ENCODE data around the gene FARP2.

The FARP2 gene

GRCh38 chr2:241325257-241325656 lies 30.8 kb upstream of the FARP2 start:
- peaks cover 10 to 23% of the 10 kb centered on the region in 2 donors for H3K4me1 ChIP-seq (ENCODE audit: control insufficient read depth in 1 of 2, insufficient read depth in 2 of 2, low read length in 2 of 2)
- H3K9me3 ChIP-seq (ENCODE audit: control insufficient read depth in 1 of 2, low read length in 2 of 2): no peaks in the 10 kb centered on the region
- H3K4me3 ChIP-seq (ENCODE audit: low read depth in 1 of 2, low read length in 2 of 2): no peak overlapping the region
- H3K36me3 ChIP-seq (ENCODE audit: control insufficient read depth in 1 of 2, insufficient read depth in 2 of 2, low read length in 2 of 2): peaks cover 13 to 41% of the 10 kb centered on the region in 2 donors
- no peak overlapping the region for H3K9ac ChIP-seq (ENCODE audit: low read depth in 1 of 2, low read length in 2 of 2)
- no peaks in the 10 kb centered on the region for H3K27me3 ChIP-seq (ENCODE audit: control insufficient read depth in 1 of 2, insufficient read depth in 2 of 2, low read length in 2 of 2)
- no peak overlapping the region for H3K27ac ChIP-seq (ENCODE audit: low read depth, low read length)

DNA sequence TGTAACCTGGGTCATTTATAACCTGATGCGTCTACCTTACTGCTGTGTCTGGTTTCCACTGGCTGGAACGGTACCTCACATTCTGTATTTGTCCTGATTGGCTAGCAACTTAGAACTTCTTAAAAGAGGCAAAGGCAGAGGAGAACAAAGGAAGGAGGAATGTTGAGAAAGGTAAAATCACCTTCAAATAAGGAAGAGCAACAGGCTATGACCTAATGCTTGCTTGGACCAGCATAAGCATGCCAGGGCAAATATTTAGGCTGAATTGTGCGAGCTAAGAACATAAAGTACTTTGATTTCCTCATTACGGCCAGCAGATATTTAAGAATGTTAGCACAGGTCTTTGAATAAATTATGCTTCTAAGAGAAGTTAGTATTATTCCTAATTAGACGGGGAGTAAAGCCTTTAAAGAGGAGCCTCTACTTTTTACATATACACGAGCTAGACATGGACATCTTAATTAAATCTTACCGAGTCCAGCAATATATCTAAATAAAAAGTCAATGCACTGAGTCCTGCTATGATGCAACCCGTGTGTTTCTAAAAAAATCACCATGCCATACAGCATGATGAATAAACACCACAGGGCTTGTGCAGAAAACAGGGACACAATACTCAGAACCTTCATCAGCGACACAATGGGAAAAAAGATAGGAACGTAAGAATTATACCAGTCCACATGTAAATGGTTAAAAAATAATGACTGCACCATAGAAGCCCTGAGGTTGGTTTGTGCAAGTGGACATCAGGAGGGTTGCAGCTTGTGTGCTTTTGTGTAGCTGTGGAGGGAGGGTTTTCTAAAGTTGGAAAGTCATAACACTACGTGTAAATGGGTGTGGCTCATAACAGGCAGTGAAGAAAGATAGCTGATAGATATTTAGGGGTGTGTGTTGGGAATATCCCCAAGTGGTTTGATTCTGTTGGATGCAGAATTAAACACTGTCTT lies 26.1 kb upstream of the FARP2 start:
- H3K36me3 ChIP-seq (ENCODE audit: control insufficient read depth in 1 of 2, insufficient read depth in 2 of 2, low read length in 2 of 2): peaks cover 9 to 58% of the 10 kb centered on the region in 2 donors
- H3K4me3 ChIP-seq (ENCODE audit: low read depth in 1 of 2, low read length in 2 of 2): no peak overlapping the region
- no peak overlapping the region for H3K27ac ChIP-seq (ENCODE audit: low read depth, low read length)
- H3K27me3 ChIP-seq (ENCODE audit: control insufficient read depth in 1 of 2, insufficient read depth in 2 of 2, low read length in 2 of 2): no peaks in the 10 kb centered on the region
- H3K9ac ChIP-seq (ENCODE audit: low read depth in 1 of 2, low read length in 2 of 2): no peak overlapping the region
- no peaks in the 10 kb centered on the region for H3K4me1 ChIP-seq (ENCODE audit: control insufficient read depth in 1 of 2, insufficient read depth in 2 of 2, low read length in 2 of 2)
- no peaks in the 10 kb centered on the region for H3K9me3 ChIP-seq (ENCODE audit: control insufficient read depth in 1 of 2, low read length in 2 of 2)

- Histone ChIP-seq H3K27ac (ENCODE audit: low read depth, low read length) (no peak overlapping the region), H3K27me3 (ENCODE audit: control insufficient read depth in 1 of 2, insufficient read depth in 2 of 2, low read length in 2 of 2) (no peaks in the 10 kb centered on the region), H3K9me3 (ENCODE audit: control insufficient read depth in 1 of 2, low read length in 2 of 2) (no peaks in the 10 kb centered on the region), H3K36me3 (ENCODE audit: control insufficient read depth in 1 of 2, insufficient read depth in 2 of 2, low read length in 2 of 2) (peaks cover 10 to 65% of the 10 kb centered on the region in 2 donors), H3K4me1 (ENCODE audit: control insufficient read depth in 1 of 2, insufficient read depth in 2 of 2, low read length in 2 of 2) (no peaks in the 10 kb centered on the region), H3K9ac (ENCODE audit: low read depth in 1 of 2, low read length in 2 of 2) (no peak overlapping the region), H3K4me3 (ENCODE audit: low read depth in 1 of 2, low read length in 2 of 2) (no peak overlapping the region)
These were observed 25.5 kb upstream of the FARP2 start for GRCh38 chr2:241330616-241330981.

- H3K36me3 ChIP-seq (ENCODE audit: control insufficient read depth in 1 of 2, insufficient read depth in 2 of 2, low read length in 2 of 2): peaks cover 22 to 67% of the 10 kb centered on the region in 2 donors
- H3K4me3 ChIP-seq (ENCODE audit: low read depth in 1 of 2, low read length in 2 of 2): no peak overlapping the region
- H3K9ac ChIP-seq (ENCODE audit: low read depth in 1 of 2, low read length in 2 of 2): no peak overlapping the region
- H3K9me3 ChIP-seq (ENCODE audit: control insufficient read depth in 1 of 2, low read length in 2 of 2): no peaks in the 10 kb centered on the region
- H3K27ac ChIP-seq (ENCODE audit: low read depth, low read length): no peak overlapping the region
- H3K4me1 ChIP-seq (ENCODE audit: control insufficient read depth in 1 of 2, insufficient read depth in 2 of 2, low read length in 2 of 2): no peaks in the 10 kb centered on the region
- no peaks in the 10 kb centered on the region for H3K27me3 ChIP-seq (ENCODE audit: control insufficient read depth in 1 of 2, insufficient read depth in 2 of 2, low read length in 2 of 2)
These were observed 21.3 kb upstream of the FARP2 start for GRCh38 chr2:241334813-241335212.

- Histone ChIP-seq H3K27me3 (ENCODE audit: control insufficient read depth in 1 of 2, insufficient read depth in 2 of 2, low read length in 2 of 2) (no peaks in the 10 kb centered on the region), H3K9ac (ENCODE audit: low read depth in 1 of 2, low read length in 2 of 2) (no peak overlapping the region), H3K4me3 (ENCODE audit: low read depth in 1 of 2, low read length in 2 of 2) (no peak overlapping the region), H3K4me1 (ENCODE audit: control insufficient read depth in 1 of 2, insufficient read depth in 2 of 2, low read length in 2 of 2) (no peaks in the 10 kb centered on the region), H3K27ac (ENCODE audit: low read depth, low read length) (no peak overlapping the region), H3K9me3 (ENCODE audit: control insufficient read depth in 1 of 2, low read length in 2 of 2) (no peaks in the 10 kb centered on the region), H3K36me3 (ENCODE audit: control insufficient read depth in 1 of 2, insufficient read depth in 2 of 2, low read length in 2 of 2) (peaks cover 49 to 88% of the 10 kb centered on the region in 2 donors)
These were observed 16.1 kb upstream of the FARP2 start for GRCh38 chr2:241339839-241340630.

GRCh38 chr2:241340631-241341163 lies 15.4 kb upstream of the FARP2 start:
- Histone ChIP-seq H3K27ac (ENCODE audit: low read depth, low read length) (no peak overlapping the region), H3K4me3 (ENCODE audit: low read depth in 1 of 2, low read length in 2 of 2) (no peak overlapping the region), H3K9ac (ENCODE audit: low read depth in 1 of 2, low read length in 2 of 2) (no peak overlapping the region)

DNA sequence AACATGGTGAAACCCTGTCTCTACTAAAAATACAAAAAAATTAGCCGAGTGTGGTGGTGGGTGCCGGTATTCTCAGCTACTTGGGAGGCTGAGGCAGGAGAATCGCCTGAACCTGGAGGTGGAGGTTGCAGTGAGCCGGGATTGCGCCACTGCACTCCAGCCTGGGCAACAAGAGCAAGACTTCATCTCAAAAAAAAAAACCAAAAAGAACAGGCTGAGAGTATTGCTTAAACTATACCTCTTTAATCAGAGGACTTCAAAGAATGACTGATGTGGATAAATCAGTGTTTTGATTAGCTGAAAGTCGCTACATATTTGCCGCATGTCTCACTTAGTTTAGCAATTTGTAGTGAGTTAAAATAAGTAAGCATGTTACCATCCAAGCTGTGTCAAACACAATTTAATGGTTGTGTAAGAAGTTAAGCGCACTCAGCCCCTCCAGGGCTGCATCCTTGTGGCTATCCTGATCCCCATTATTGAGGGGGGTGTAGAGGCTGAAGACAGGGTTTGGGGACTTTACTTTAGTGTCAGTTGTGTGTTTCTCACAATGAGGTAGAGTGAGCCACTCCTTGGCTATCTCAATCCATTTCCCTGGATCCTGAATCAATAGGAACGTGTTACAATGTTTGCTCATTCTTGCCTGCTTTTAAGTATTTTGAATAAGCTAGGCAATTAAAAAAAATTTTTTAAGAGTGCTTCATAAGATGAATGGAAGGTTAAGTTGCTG lies 11.0 kb upstream of the FARP2 start:
- no peak overlapping the region for H3K9ac ChIP-seq (ENCODE audit: low read depth in 1 of 2, low read length in 2 of 2)
- H3K27me3 ChIP-seq (ENCODE audit: control insufficient read depth in 1 of 2, insufficient read depth in 2 of 2, low read length in 2 of 2): no peaks in the 10 kb centered on the region
- no peaks in the 10 kb centered on the region for H3K9me3 ChIP-seq (ENCODE audit: control insufficient read depth in 1 of 2, low read length in 2 of 2)
- H3K36me3 ChIP-seq (ENCODE audit: control insufficient read depth in 1 of 2, insufficient read depth in 2 of 2, low read length in 2 of 2): peaks cover 55 to 87% of the 10 kb centered on the region in 2 donors
- H3K27ac ChIP-seq (ENCODE audit: low read depth, low read length): no peak overlapping the region
- no peak overlapping the region for H3K4me3 ChIP-seq (ENCODE audit: low read depth in 1 of 2, low read length in 2 of 2)
- H3K4me1 ChIP-seq (ENCODE audit: control insufficient read depth in 1 of 2, insufficient read depth in 2 of 2, low read length in 2 of 2): no peaks in the 10 kb centered on the region

More at GRCh38 chr2:241340631-241341163, 15.4 kb upstream of the FARP2 start:
- H3K27me3 ChIP-seq (ENCODE audit: control insufficient read depth in 1 of 2, insufficient read depth in 2 of 2, low read length in 2 of 2): no peaks in the 10 kb centered on the region
- no peaks in the 10 kb centered on the region for H3K4me1 ChIP-seq (ENCODE audit: control insufficient read depth in 1 of 2, insufficient read depth in 2 of 2, low read length in 2 of 2)
- H3K9me3 ChIP-seq (ENCODE audit: control insufficient read depth in 1 of 2, low read length in 2 of 2): no peaks in the 10 kb centered on the region
- peaks cover 50 to 89% of the 10 kb centered on the region in 2 donors for H3K36me3 ChIP-seq (ENCODE audit: control insufficient read depth in 1 of 2, insufficient read depth in 2 of 2, low read length in 2 of 2)

GRCh38 chr2:241349941-241350340 lies 6.1 kb upstream of the FARP2 start:
- no peak overlapping the region for H3K27ac ChIP-seq (ENCODE audit: low read depth, low read length)
- H3K4me3 ChIP-seq (ENCODE audit: low read depth in 1 of 2, low read length in 2 of 2): no peak overlapping the region
- H3K4me1 ChIP-seq (ENCODE audit: control insufficient read depth in 1 of 2, insufficient read depth in 2 of 2, low read length in 2 of 2): peaks cover 26 to 30% of the 10 kb centered on the region in 2 donors
- H3K36me3 ChIP-seq (ENCODE audit: control insufficient read depth in 1 of 2, insufficient read depth in 2 of 2, low read length in 2 of 2): peaks cover 44 to 72% of the 10 kb centered on the region in 2 donors
- no peak overlapping the region for H3K9ac ChIP-seq (ENCODE audit: low read depth in 1 of 2, low read length in 2 of 2)
- H3K9me3 ChIP-seq (ENCODE audit: control insufficient read depth in 1 of 2, low read length in 2 of 2): no peaks in the 10 kb centered on the region
- H3K27me3 ChIP-seq (ENCODE audit: control insufficient read depth in 1 of 2, insufficient read depth in 2 of 2, low read length in 2 of 2): no peaks in the 10 kb centered on the region

GRCh38 chr2:241350530-241350877 lies 5.6 kb upstream of the FARP2 start:
- H3K27me3 ChIP-seq (ENCODE audit: control insufficient read depth in 1 of 2, insufficient read depth in 2 of 2, low read length in 2 of 2): no peaks in the 10 kb centered on the region
- H3K4me1 ChIP-seq (ENCODE audit: control insufficient read depth in 1 of 2, insufficient read depth in 2 of 2, low read length in 2 of 2): peaks cover 29 to 33% of the 10 kb centered on the region in 2 donors
- peaks cover 38 to 66% of the 10 kb centered on the region in 2 donors for H3K36me3 ChIP-seq (ENCODE audit: control insufficient read depth in 1 of 2, insufficient read depth in 2 of 2, low read length in 2 of 2)
- H3K9ac ChIP-seq (ENCODE audit: low read depth in 1 of 2, low read length in 2 of 2): no peak overlapping the region
- no peaks in the 10 kb centered on the region for H3K9me3 ChIP-seq (ENCODE audit: control insufficient read depth in 1 of 2, low read length in 2 of 2)
- no peak overlapping the region for H3K27ac ChIP-seq (ENCODE audit: low read depth, low read length)
- no peak overlapping the region for H3K4me3 ChIP-seq (ENCODE audit: low read depth in 1 of 2, low read length in 2 of 2)

All from duodenal mucosa (tissue), 2 donors.